HG03066 (cell line): Measurements from ENCODE around the gene PSD2.

ENCODE experiments used
- ATAC-seq: cut with Tn5 transposase; IDR thresholded peaks from one replicate; pipeline ENCODE4 v1.9.1; 2021; ENCODE audit warnings: low read depth; ENCODE audit not compliant: unreplicated experiment

PSD2 gene

DNA sequence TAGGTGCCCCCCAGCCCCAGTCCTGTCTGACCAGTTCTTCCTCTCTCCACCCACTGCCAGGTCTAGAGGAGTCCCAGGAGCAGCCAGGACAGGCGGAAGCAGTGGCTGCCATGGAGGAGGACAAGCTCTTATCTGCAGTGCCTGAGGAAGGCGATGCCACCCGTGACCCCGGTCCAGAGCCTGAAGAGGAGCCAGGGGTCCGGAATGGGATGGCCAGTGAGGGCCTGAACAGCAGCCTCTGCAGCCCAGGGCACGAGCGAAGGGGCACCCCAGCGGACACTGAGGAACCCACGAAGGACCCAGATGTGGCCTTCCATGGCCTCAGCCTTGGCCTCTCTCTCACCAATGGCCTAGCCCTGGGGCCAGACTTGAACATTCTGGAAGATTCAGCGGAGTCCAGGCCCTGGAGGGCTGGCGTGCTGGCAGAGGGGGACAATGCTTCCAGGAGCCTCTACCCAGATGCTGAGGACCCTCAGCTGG is 13.8 kb downstream of the PSD2 start:
- no peak for ATAC-seq

DNA sequence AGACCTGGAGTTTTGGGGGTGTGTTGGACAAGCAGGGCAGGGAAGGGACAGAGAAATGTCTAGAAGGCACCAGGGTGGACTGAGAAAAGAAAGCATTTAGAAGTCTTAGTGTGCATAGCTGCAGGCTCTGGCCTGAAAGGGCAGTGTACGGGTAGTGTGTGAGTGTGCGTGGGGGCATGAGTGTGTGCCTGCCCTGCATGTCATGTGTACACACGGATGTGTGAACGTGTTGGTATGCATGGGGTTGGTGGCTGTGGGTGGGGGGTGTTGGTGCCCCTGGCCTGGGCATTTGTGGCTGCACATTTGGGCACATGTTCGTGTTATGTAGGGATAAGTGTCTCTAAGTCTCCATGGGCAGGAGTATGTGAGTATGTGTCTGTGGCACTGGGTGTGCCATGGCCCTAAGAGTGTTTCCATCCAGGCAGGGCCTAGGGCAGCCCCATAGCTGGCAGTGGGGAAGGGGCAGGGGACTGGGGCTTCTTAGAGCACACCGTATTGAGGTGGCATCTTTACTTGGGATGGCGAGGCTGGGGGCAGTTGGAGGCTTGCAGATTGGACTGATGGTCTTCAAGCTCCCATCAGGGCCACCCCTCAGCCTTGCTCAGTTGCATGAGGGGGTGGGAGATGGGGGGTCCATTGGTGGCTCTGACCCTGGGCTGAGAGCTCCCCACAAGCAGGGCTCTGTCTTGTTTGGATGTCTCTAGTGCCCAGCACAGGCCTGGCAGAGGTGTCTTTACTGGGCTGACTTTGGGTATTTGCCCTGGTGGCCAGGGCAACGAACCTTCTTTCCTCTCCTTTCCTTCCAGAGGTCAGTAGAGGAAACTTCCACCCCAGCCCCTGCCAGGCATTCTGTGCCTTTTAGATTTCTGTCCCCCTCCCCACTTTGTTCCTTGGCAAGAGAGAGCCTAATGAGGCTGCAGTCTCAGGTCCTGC is 15.0 kb downstream of the PSD2 start:
- no peak for ATAC-seq

DNA sequence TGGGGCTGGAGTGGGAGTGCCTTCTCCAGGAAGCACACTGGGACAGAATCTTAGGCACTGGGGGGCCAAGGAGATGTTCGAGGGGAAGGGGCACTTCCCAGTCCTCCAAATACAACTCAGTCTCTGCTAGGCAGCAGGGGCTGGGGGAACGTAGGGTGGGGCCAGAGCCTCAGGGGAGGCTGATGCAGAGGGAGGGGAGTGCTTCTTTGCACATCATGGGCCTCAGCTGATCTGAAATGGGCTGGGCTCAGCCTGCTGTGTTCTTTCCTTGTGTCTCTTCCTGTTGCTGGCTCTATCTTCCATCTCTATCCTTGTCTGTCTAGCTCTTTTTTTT is 15.6 kb downstream of the PSD2 start:
- ATAC-seq = no peak

DNA sequence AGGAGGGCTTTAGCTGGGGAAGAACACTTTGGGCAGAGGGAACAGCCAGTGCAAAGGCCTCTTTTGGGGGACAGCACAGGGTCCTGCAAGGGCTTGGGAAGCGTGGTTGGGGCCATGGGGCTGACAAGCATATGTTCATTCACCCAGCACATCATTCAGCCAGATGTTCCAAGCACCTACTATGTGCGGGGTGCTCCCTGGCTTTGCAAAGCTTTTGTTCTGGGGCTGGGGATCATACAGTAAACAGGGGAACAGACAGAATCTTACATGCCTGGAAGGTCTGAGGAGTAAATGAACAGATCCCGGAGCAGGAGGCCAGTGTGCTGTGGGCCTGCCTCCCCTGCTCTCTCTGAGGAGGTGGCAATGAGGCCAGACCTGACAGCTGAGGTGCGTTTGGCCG is 16.7 kb downstream of the PSD2 start:
- no peak for ATAC-seq

DNA sequence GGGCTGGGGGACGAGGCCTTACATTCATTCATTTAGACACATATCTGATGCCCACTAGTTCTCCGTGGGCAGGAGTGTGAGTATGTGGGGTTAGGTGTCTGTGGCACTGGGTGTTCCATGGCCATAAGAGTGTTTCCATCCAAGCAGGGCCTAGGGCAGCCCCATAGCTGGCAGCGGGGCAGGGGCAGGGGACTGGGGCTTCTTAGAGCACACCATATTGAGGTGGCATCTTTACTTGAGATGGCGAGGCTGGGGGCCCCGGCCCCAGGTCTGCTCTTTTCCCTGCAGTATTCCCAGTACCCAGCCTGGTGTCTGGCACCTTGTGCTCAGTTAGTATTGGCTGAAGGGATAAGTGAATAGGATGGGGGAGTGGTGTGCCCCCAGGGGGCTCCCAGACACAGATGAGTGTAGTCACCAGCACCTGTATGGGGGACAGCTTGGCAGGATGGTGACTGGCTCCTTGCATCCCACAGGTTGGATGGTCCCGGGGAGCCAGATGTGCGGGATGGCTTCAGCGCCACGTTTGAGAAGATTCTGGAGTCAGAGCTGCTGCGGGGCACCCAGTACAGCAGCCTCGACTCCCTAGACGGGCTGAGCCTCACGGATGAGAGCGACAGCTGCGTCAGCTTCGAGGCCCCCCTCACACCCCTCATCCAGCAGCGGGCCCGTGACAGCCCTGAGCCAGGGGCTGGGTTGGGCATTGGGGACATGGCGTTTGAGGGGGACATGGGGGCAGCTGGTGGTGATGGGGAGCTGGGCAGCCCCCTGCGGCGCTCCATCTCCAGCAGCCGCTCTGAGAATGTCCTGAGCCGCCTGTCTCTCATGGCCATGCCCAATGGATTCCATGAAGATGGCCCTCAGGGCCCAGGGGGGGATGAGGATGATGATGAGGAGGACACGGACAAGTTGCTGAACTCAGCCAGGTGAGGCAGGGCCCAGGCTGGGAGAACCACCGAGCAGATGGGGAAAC is 17.5 kb downstream of the PSD2 start:
- no peak for ATAC-seq

DNA sequence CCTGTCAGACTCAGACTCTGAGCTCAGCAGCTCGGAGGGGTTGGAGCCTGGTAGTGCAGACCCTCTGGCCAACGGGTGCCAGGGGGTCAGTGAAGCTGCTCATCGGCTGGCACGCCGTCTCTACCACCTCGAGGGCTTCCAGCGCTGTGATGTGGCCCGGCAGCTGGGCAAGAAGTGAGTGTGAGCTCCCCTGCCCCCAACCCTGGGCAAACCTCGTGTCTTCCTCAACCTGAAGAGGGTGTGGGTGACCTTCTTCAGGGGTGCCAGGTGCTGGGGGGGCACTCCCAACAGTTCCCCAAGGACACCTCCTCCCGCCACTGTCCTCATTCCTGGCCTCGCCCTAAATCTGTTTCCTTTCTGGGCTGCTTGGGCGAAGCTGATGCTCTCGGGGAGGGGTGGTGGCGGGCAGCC is 18.6 kb downstream of the PSD2 start:
- no peak for ATAC-seq

DNA sequence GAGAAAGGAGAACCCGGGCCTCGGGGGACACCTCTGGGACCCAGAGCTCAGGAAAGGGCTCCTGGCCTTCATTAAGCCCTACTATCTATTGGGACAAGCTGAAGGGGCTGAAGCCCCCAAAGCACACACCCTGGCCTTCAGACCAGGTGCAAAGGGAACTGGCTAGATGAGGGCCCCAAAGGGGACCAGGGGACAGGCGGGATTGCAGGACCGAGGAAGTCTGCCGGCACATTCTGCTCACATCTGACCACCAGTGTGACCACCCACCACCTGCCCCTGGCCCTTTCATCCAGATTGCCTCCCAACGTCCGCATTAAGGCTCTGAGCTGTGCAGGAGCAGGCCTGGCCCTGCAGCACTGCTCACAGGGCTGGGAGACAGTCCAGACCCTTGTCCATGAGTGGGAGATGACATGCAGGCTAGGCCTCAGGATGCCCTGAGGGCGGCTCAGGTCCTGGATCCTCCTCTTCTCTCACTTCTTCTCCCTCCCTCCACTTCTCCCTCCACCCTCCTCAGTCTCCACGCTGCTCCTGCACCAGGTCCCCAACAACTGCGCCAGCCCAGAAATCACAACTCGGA is 19.2 kb downstream of the PSD2 start:
- no peak for ATAC-seq

DNA sequence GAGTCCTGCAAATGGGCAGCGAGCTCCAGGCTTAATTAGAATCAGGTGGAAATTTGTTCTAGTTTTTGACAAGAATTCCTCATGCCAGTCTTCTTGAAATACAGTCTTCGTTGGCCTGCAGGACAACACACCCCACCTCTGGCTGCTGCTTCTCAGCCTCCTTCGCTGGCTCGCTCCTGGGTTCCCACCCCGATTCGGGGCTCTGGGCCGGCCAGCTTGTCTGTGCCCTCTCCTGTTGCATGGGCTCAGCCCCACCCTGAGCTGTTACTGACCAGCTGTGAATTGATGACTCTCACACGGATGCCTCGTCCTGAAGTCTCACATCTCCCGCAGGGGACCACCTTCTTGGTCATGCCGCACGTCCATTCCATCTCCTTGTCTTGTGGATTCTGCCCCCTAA is 21.0 kb downstream of the PSD2 start:
- ATAC-seq = no peak

DNA sequence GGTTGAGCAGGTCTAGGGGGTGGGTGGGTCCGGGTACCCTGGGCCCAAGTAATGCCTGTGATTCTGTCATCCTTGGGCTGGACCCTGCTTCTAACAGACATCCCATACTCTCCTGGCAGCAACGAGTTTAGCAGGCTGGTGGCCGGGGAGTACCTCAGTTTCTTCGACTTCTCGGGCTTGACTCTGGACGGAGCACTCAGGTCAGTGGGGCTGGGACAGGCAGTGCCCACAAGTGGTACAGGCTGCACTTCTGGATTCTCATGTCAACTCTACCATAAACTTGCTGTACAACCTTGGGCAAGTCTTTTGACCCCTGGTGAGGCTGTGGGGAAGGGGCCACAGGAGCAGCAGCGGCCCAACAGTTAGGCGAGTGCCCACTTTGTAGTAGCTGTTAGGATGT is 21.8 kb downstream of the PSD2 start:
- ATAC-seq = no peak

DNA sequence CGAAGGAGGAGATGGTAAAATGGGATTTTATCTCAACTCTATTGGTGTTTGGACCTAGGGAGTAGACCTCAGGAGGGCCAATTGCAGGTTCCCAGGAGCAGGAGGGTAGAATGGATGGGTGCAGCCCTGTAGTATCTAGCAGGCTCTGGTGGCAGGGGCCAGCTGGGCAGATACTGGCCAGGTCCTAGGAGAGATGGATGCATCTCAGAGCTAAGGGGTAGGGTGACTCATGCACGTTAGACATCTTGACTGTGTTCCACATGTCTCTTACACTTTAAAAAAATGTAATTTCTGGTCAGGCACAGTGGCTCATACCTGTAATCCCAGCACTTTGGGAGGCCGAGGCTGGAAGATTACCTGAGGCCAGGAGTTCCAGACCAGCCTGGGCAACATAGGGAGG is 22.4 kb downstream of the PSD2 start:
- ATAC-seq = no peak

DNA sequence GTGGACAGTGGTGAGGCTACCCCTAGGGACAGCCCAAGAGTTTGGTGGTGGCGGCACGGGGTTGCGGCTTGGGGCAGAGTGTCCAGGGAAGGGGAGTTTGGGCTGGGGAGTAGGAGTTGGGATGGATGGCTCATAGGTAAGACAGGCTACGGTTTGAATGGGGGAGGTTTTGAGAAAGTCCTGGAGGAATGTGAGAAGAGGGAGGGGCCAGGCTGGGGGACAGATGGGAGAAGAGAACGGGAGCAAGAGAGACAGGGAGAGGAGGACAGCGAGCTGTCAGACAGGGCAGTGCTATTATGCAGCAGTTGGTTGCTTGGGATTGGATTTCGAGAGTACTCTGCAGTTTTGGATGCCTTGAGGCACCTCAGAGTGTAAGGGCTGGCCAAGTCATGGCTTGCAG is 24.5 kb downstream of the PSD2 start:
- ATAC-seq = no peak

DNA sequence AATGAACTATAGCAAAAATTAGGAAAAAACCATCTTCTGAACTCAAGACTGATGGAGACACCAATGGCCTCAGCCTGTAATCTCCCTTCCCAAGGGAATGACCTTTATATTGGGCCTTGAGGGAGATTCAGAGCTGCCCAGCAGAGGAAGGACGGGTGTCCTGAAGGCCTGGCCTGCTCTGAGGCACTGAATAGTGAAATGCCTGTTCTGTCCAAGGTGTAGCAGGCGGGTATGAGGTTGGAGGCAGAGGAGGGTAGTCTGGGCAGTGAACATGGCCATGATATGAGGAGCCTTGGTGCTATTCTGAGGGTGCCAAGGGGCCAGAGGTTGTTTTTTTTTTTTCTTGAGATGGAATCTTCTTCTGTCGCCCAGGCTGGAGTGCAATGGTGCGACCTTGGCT is 25.0 kb downstream of the PSD2 start:
- no peak for ATAC-seq

DNA sequence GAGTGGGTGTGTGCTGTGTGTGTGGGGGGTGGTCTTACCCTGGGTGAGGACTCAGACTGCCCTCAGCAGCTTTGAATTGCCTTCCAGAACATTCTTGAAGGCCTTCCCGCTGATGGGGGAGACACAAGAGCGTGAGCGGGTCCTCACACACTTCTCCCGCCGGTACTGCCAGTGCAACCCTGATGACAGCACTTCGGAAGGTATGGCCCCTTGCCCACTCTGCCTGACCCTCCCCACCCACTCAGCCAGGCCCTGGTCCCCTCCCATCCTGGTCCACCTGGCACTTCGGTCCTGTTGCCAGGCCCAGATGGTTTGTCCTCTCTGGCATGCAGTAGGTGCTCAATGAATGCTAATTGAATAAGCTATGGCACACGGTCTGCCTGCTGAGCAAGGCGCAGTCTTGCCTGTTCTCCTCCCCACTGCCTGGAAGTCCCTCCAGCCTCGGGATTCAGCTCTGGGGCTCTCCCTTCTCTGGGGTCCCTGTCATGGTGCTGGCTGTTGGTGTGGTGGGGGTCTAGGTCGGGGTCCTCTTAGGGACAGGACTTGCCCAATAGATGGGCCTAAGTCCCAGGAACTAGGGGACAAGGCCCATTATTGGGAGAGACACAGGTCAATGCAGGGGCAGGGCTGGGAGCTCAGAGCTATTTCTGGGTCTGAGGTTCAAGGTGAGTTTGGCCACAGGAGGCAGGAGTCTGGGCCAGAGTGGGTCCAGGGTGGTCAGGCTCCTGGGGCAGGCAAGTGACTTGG is 26.4 kb downstream of the PSD2 start:
- ATAC-seq = no peak

DNA sequence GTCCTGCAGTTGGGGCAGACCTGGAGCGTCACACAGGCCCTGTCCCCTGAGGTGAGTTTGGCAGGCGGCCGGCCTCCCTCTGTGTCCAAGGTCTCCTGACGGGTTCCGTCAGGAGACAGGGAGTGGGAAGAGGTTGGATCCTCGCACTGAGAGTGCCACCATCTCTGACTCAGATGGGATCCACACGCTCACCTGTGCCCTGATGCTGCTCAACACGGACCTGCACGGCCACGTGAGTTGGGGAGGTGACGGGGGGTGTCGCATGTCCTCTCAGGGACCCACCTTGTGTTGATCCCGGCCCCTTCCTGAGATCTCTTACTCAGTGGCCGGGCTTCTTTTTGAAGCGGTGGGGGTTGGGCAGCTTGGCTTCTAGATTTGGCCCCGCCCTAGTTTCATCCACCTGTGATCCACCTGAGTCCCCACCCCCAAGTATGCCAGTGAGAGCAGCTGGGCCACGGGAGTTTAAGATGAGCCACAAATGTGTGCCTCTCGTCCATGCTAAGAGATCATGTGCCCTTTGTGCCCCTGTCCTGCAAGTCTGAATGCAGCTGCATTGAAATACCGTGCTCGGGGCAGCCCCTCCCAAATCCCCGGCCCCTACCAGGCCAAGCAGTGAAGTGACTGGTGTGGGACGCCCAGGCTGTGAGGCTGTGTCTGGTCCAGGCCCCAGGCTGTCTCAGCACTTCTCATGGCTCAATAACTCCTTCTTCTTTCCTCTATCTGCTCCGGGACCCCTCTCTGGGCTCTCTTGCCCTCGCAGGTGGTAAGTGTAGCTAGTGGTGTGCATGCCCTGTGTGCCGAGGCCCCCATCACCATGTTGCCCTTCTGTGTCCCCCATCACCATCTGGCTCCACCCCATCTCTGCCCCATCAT is 27.2 kb downstream of the PSD2 start:
- no peak for ATAC-seq

DNA sequence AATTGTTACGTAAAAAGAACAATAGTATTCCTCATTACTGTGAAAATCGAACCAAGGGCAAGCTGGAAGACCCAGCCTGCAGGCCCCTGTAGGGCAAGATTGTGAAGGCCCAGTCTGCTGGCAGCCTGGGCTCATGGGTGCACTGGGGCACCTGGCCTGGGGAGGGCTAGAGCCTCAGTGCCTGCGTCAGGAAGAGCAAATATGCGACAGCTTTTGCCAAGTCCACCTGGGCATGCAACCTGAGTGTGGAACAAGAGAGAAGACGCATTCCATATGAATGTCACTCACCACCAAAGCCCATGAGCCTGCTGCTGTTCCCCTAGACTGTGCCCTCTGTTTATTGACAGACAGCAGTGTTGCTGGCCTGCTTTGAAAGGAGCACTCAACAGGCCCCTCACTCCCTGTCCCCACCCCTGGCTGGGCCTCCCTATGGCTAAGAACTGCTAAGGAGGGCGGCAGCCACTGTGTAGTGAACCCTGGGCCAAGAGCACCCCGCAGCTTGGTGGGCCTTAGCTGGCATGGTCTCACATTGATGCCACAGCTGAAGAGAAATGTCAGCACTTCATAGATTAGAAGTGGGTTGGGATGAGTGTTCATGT is 28.2 kb downstream of the PSD2 start:
- ATAC-seq = no peak

DNA sequence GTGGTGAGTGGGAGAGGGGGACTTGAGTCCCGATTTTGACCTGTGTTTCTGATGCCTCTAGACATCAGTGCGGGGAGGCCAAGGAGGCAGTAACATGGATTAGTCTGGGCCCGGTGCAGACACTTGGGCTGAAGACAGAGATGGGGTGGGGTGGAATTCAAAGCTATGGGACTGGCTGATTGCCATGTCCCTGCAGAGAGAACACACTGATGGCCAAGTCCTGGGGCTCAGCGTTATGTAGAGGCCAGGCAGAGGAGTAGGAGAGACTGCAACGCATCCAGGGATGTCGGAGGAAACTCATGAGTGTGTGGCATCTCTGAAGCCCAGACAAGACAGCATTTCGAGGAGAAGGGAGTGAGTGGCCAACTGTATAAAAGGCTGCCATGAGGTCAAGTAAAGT is 30.1 kb downstream of the PSD2 start:
- ATAC-seq = no peak

DNA sequence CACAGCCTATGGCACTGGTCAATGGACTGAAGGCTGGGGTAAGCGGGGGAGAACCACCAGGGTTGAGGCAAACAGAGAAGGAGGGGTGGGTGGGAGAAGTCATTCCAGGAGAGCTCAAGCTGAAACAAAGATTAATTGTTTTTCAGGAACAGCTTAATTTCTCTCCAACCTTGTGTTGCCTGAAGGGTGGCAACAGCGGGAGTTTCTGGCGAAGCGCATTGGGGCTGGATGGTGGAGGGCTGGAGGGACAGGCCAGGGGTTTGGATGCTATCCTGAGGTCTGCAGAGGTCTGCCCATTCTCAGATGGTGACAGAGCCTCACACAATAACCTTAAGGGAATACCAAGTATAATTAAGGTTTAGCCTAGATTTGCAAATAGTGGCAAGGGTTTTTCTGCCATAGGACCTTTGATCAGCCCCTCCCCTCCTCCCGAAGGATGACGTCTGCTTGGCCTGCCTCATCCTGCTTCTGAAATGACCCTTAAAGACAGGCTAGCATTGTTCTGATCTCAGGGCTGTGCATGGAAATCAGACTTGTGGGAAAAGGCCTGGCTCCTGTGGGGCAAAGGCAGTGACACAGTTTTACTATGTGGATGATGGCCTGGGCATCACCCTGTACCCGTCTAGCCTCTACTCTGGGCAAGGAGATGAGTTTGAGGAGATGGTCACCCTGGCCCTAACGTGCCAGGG is 32.7 kb downstream of the PSD2 start:
- ATAC-seq = no peak

DNA sequence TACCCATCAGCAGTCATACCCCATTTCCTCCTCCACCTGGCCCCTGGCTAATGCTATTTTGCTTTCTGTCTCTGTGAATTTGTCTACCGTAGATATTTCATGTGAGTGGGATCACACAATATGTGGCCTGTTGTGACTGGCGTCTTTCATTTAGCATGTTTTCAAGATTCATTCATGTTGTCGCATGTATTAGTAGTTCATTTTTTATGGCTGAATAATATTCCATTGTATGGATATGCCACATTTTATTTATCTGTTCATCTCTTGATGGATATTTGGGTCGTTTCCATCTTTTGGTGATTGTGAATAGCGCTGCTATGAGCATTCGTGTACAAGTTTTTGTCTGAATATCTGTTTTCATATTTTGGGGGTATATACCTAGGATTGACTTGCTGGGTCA is 33.9 kb downstream of the PSD2 start:
- ATAC-seq = no peak

DNA sequence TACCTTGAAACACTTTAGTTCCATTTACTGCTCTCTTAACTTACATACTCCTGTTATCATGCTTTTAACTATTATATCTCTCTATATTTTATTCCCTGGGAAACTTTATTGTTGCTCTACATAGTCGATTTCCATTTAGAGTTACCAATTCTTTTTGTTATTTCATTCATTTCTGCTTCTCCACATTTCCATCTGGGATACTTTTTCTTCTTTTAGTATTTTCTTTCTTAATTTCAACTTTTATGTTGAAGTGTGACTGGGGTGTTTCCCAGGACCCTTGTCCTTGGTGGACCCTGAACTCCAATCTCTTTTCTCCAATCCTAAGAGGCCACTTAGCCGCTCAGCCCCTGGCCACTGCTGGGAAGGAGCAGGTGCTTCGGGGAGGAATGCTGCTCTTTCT is 36.0 kb downstream of the PSD2 start:
- ATAC-seq = no peak
